SK-MEL-5 (cell line): ENCODE results near the gene PIGH. TPM values are rescaled to one million over a fixed set of nuclear protein-coding genes. Genes with fewer than 3 reads are reported as not detected.
A peak's percentile ranks its signal among the peaks of the same experiment; 100 is the strongest.
"Not testable (repeated sequence)": the region's sequence is repeated elsewhere in the genome, so short reads cannot be mapped to it uniquely, and the experiment has no call there.

Experiments
- DNase-seq: peaks from one replicate; pipeline ENCODE4 v3.0.0-alpha.2; 2016; ENCODE audit warnings: low read depth, low spot score
- in situ Hi-C: cut with HindIII; loops from 2 replicates; pipeline ENCODE4 v1.10.0; 2016; ENCODE audit warnings: low sequenced_read_pairs, high pct_unique_total_duplicates, low pct_unique_long_range_greater_than_20kb
- total RNA-seq: library from RNA; depleted of rRNA; stranded (reverse); fragments of >200 nt; shearing (Covaris generic); gene quantifications from 2 replicates; pipeline ENCODE4 v1.2.3, GENCODE V29; 2014

PIGH gene
- total RNA-seq, 1 experiment from 2014 or later: 48.7 TPM

DNA sequence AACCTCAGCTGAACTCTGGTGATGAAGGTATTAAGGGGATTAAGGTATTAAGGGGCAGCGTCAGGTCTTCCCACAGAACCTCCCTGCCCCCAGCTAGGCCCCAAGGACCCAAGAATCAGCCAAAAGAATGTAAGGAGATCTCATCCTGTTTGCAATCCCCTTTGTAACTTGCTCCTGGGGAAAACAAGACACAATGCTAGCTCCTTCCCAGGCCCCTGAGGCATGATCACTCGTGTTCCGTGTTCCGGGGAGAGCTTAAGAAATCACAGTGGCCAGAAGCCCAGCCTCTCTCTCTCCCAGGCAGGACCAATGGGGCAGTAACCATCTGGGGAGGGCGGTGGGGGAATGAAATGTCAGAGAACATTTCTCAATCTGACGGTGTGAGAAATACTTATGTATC, 33.2 kb downstream of the PIGH start:
- peak; percentile 92 for DNase-seq
- in situ Hi-C loops: no loop called here

GRCh38 chr14:67564236-67564635, 35.8 kb downstream of the PIGH start:
- in situ Hi-C loops: no loop called here
- DNase-seq: no peak

- in situ Hi-C loops: no loop called here
- DNase-seq: no peak
Measured at GRCh38 chr14:67562776-67563150, 37.3 kb downstream of the PIGH start.

GRCh38 chr14:67562025-67562775, 37.9 kb downstream of the PIGH start:
- DNase-seq: no peak
- in situ Hi-C loops: no loop called here

DNA sequence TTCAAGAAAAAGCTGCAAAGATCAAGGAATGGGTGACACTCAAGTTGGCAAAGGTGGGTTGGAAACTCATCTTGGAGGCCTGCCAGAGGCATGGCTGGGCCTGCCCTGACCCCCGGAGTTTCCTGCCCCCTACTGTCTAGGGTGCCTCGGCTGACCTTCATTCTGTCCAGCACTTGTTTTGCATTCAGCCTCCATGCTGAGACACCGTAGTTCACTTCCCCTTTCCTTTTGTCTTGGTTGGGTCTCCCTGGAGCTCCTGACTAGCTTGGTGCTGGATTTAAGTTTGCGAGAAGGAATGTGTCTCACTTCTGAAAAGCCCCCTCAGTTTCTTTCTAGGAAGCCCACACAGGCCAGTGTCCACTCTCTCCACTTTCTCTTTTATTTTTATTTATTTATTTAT, 40.4 kb downstream of the PIGH start:
- in situ Hi-C loops: no loop called here
- no peak for DNase-seq

DNA sequence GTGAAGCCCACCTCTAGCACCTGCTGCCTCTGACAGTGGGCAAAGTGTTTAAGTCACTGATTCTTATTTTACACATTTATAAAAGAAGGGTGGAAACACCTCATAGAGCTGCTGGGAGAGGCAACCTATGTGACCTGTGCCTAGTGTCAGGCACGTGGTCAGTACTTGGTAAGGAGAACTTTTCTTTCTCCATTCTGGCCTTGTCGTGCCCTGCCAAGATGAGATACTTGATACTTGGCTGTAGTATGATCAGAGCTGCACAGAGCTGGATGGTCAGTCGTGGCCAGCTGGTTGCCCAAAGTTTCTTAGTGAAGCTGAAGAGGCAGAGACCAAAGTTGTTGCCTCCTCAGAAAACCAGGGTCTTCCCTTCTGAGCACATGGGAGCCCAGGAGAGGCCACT, 42.4 kb downstream of the PIGH start:
- in situ Hi-C loops: no loop called here
- no peak for DNase-seq

DNA sequence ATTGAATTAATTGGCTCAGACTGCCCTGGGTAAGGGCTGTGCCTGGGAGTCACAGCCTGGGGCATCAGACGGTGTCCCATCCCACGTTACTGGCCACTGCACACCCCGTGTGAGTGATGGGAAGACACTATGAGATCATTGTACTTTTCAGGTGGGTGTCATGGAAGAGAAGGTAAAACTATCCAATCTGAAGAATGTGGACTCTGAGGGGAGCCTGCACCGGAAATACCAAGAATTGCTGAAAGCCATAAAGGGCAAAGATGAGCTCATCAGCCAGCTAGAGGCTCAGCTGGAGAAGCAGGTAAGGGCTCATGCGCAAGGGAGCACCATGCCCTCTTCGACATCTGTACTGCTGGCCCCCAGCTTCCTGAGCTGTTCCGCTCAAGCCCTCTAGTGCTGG, 43.0 kb downstream of the PIGH start:
- DNase-seq: peak; percentile 68
- in situ Hi-C loops: no loop called here

GRCh38 chr14:67556671-67557070, 43.4 kb downstream of the PIGH start:
- in situ Hi-C loops: no loop called here

DNA sequence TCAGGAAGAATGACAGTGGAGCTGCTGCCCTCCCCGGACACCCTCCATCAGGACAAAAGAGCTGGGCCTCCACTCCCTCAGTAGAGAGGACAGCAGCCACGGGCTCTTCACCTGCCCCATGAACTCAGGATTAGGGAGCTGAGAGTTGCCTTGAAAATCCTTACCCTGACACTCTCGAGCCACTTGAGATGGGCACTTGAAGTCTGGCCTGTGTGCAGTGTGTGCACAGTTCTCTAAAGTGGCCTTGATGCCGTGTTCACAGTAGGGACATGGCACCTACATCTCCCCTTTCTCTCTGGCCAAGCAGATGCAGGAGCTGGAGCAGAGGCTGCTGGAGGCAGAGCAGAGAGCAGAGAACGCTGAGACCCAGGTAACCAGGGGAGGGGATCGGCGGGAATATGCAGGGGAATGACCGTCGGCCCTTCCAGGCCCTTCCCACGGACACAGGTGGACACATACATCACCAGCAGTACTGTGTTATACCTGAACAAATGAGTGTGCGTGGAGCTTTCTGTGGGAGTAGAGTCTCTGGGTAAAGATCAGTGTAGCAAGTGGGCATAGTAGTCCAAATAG, 44.5 kb downstream of the PIGH start:
- in situ Hi-C loops: no loop called here
- DNase-seq: no peak

More at GRCh38 chr14:67556671-67557070, 43.4 kb downstream of the PIGH start:
- DNase-seq: peak; percentile 37

- in situ Hi-C loops: no loop called here
- no peak for DNase-seq
Measured at GRCh38 chr14:67554341-67554740, 45.7 kb downstream of the PIGH start.

GRCh38 chr14:67553547-67553946, 46.5 kb downstream of the PIGH start:
- no peak for DNase-seq
- in situ Hi-C loops: no loop called here

DNA sequence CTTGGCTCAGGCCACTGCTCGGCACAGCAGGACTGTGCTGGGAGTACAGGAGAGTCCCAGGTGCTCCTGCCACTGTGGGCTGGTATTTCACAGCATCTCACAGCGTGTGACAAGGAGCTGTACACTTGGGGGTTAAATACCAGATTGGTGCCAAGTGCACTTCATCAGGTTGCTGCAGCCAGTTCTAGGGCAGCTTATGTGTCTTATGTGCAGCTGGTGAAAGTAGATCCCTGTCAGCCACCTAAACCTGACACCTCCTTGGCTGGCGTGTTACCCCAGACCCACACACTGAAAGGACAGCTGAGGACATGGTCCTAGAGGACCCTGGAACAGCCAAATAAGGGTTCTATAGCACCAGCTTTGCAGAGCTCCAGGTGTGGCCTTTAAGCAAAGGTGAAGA, 48.1 kb downstream of the PIGH start:
- in situ Hi-C loops: no loop called here
- no peak for DNase-seq

DNA sequence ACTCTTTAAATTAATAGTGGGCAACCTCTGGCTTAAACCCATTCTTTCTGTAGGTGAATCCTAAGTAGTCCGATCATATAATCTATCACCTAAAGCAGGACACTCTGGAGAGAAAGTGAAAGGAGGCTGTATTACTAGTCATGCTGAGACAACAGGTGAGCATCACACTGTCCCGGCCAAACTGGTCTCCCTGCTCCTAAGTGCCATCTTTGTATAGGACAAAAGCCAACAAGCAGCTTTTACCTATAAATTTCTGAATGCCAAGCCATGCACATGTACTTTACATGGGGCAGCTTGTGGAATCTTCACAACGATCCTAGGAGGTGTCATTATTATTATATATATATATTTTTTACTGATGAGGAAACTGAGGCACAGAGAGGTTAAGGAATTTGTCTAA, 48.9 kb downstream of the PIGH start:
- no peak for DNase-seq
- in situ Hi-C loops: no loop called here

DNA sequence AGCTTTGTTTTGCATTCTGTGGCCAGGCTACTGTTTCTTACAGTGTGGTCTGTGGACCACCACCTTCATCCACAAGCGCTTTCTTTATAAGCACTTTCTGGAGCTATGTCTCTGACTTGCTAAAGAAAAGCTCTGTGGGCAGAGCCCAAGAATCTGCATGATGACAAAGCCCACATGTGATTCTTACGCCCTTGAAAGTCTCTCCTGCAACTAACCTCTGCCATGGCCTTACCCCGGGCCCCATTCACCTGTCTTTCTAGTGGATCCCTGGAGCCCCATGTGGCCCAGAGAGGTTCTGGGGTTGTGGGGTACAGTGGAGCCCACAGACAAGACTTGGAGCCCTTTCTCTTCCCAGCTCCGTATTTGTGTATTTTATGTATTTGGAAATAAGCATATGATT, 50.3 kb downstream of the PIGH start:
- in situ Hi-C loops: no loop called here
- DNase-seq: no peak

GRCh38 chr14:67547224-67547780, 52.8 kb downstream of the PIGH start:
- in situ Hi-C loops: no loop called here
- DNase-seq: no peak

DNA sequence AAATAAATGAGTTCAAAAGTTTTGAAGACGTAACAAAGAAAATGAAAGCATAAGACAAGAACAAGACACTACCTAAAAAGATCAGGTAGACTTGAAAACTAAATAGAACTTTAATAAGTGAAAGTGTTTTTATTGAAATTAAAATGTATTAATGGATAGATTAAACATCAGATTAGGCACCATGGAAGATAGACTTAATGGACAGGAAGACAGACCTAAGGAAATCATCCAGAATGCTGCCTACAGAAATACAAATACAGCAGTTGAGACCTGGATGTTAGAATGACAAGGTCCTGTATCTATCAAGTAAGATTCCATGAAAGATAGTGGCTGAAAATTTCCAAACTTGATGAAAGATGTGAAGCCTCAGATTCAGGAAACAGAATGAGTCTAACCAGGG, 55.5 kb downstream of the PIGH start:
- DNase-seq: no peak
- in situ Hi-C loops: no loop called here

DNA sequence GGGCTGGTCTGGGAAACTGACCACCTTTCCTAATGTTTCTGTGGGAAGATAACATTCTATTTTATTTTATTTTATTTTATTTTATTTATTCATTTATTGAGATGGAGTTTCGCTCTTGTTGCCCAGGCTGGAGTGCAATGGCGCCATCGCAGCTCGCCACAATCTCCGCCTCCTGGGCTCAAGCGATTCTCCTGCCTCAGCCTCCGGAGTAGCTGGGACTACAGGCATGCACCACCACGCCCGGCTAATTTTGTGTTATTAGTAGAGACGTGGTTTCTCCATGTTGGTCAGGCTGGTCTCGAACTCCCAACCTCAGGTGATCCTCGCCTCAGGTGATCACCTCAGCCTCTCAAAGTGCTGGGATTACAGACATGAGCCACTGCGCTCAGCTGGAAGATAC, 57.4 kb downstream of the PIGH start:
- DNase-seq, in situ Hi-C loops: not testable (repeated sequence)

DNA sequence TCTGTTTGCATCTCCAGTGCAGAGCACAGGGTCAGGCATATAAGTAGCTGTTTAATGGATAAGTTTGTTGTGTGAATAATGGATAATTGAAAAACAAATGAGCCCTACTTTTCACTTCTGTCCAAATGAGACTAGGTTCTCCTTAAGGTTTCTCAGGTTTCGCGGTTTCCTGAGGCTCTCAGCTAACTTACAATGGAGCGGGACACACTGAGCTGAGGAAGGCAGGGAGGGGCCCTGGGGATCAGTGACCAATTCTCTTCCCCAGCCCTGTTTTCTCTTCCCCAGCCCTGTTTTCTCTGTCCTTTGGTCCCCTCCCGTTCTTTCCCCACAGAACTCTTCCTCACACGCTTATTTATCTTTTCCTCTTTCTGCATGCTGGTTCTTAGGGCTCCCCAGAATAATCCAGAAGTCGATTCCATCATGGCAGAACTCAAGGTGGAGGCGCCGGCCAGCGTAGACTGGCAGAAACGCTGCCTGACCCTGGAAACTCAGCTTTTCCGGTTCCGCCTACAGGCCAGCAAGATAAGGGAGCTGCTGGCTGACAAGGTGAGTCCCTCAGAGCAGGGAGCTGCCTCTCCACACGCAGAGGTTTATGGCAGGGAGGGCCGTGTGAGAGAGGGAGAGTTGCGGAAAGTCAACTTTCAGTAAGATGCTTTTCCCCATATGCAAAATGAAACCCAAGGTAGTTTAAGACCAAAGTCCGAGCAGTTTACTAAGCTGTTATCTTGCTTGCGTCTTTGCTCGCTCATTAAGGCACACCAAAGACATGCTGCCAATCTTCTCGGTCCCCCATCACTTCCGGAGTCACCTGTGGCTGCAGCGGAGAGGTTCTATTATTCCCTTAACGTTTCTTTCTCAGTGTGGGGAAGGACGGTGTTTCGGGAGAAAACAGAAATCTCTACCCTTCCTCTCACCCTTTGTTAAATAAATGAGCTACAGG, 58.4 kb downstream of the PIGH start:
- in situ Hi-C loops: no loop called here
- no peak for DNase-seq
